HEK293 (cell line): Measurements from ENCODE around the gene ANAPC5.

Experiments used
- CTCF ChIA-PET: fragments of 350-600 bp; formaldehyde crosslinking; extraction: SDS; loops from one replicate; lab custom pipeline; 2021; ENCODE audit warnings: antibody characterized with exemption; lab: Yijun Ruan, JAX
- POLR2A ChIA-PET: fragments of 300-600 bp; formaldehyde crosslinking; extraction: SDS; loops from one replicate; lab custom pipeline; 2020; ENCODE audit warnings: antibody characterized with exemption, inconsistent platforms; lab: Yijun Ruan, JAX
- H3K27ac ChIP-seq: fragments of 200-500 bp; sonication (Bioruptor generic); 2 replicates; pipeline ENCODE4 v1.5.1; 2014; ENCODE audit warnings: low read depth, low read length, control low read depth, inconsistent platforms; ENCODE audit errors: extremely low read depth
- H3K36me3 ChIP-seq, 2 experiments: fragments of 200-500 bp in 1 of 2; sonication (Bioruptor generic) in 1 of 2; 1 replicate in 1 of 2; 2 replicates in 1 of 2; pipeline ENCODE4 v1.5.1; 2014 to 2017; ENCODE audit warnings: inconsistent platforms in 2 of 2, low read length in 2 of 2; ENCODE audit not compliant: control insufficient read depth in 2 of 2, insufficient read depth in 1 of 2
- H3K4me1 ChIP-seq: fragments of 200-500 bp; sonication (Bioruptor generic); 2 replicates; pipeline ENCODE4 v1.5.1; 2014; ENCODE audit warnings: mild to moderate bottlenecking, low read length, inconsistent platforms; ENCODE audit not compliant: control insufficient read depth, insufficient read depth
- H3K4me3 ChIP-seq: 2 replicates; pipeline ENCODE4 v1.5.1; 2011; ENCODE audit warnings: low read depth, mild to moderate bottlenecking, control low read depth, low read length, moderate library complexity
- H3K9me3 ChIP-seq: fragments of 200-500 bp; sonication (Bioruptor generic); 2 replicates; pipeline ENCODE4 v1.5.1; 2014; ENCODE audit warnings: low read depth, low read length, inconsistent platforms; ENCODE audit not compliant: control insufficient read depth, insufficient read depth
- EGR2 ChIP-seq: fragments of 450-650 bp; formaldehyde crosslinking; IDR thresholded peaks from 2 replicates; pipeline ENCODE4 v1.5.1; 2016; ENCODE audit warnings: low read depth, missing biosample characterization, missing genetic modification characterization
- OSR2 ChIP-seq: fragments of 450-650 bp; formaldehyde crosslinking; IDR thresholded peaks from 2 replicates; pipeline ENCODE4 v1.5.1; 2016; ENCODE audit warnings: missing biosample characterization, missing genetic modification characterization
- SP3 ChIP-seq: fragments of 450-650 bp; formaldehyde crosslinking; IDR thresholded peaks from 2 replicates; pipeline ENCODE4 v1.5.1; 2016; ENCODE audit warnings: missing biosample characterization, missing genetic modification characterization
- TCF7L2 ChIP-seq: IDR thresholded peaks from 2 replicates; pipeline ENCODE4 v1.6.1; 2011; ENCODE audit warnings: low read depth, mild to moderate bottlenecking, inconsistent platforms, low read length, moderate library complexity, borderline replicate concordance
- YY2 ChIP-seq: fragments of 450-650 bp; formaldehyde crosslinking; IDR thresholded peaks from 2 replicates; pipeline ENCODE4 v1.5.1; 2016; ENCODE audit warnings: missing biosample characterization, missing genetic modification characterization
- ZIC2 ChIP-seq: fragments of 450-650 bp; formaldehyde crosslinking; IDR thresholded peaks from 2 replicates; pipeline ENCODE4 v1.5.1; 2016; ENCODE audit warnings: missing biosample characterization, missing genetic modification characterization
- ZNF114 ChIP-seq: fragments of 450-650 bp; formaldehyde crosslinking; IDR thresholded peaks from 2 replicates; pipeline ENCODE4 v1.5.0; 2017; ENCODE audit warnings: missing biosample characterization, missing genetic modification characterization
- ZNF146 ChIP-seq: fragments of 450-650 bp; formaldehyde crosslinking; IDR thresholded peaks from 2 replicates; pipeline ENCODE4 v1.5.1; 2016; ENCODE audit warnings: missing biosample characterization, missing genetic modification characterization
- ZNF184 ChIP-seq: fragments of 450-650 bp; IDR thresholded peaks from 2 replicates; pipeline ENCODE4 v1.5.1; 2018; ENCODE audit warnings: missing biosample characterization, mild to moderate bottlenecking, missing genetic modification characterization
- ZNF221 ChIP-seq: fragments of 450-650 bp; formaldehyde crosslinking; IDR thresholded peaks from 2 replicates; pipeline ENCODE4 v1.5.1; 2017; ENCODE audit warnings: missing biosample characterization, missing genetic modification characterization, borderline replicate concordance
- ZNF239 ChIP-seq: fragments of 450-650 bp; formaldehyde crosslinking; IDR thresholded peaks from 2 replicates; pipeline ENCODE4 v1.5.1; 2016; ENCODE audit warnings: missing biosample characterization, missing genetic modification characterization
- ZNF302 ChIP-seq: fragments of 450-650 bp; formaldehyde crosslinking; IDR thresholded peaks from 2 replicates; pipeline ENCODE4 v1.5.1; 2016; ENCODE audit warnings: missing biosample characterization, missing genetic modification characterization, low read depth
- ZNF530 ChIP-seq: fragments of 450-650 bp; formaldehyde crosslinking; IDR thresholded peaks from 2 replicates; pipeline ENCODE4 v1.5.1; 2016; ENCODE audit warnings: low read depth, missing biosample characterization, missing genetic modification characterization
- ZNF548 ChIP-seq: fragments of 450-650 bp; formaldehyde crosslinking; IDR thresholded peaks from 2 replicates; pipeline ENCODE4 v1.5.1; 2016; ENCODE audit warnings: missing biosample characterization, missing genetic modification characterization
- ZNF596 ChIP-seq: fragments of 450-650 bp; IDR thresholded peaks from 2 replicates; pipeline ENCODE4 v1.5.0; 2018; ENCODE audit warnings: missing biosample characterization, mild to moderate bottlenecking, missing genetic modification characterization, moderate library complexity
- ZNF626 ChIP-seq: fragments of 450-650 bp; sonication (Bioruptor Pico); formaldehyde crosslinking; IDR thresholded peaks from 2 replicates; pipeline ENCODE4 v1.5.1; 2018; ENCODE audit warnings: missing biosample characterization, missing genetic modification characterization, inconsistent platforms
- ZNF658 ChIP-seq: fragments of 450-650 bp; formaldehyde crosslinking; IDR thresholded peaks from 2 replicates; pipeline ENCODE4; 2016; ENCODE audit warnings: missing biosample characterization, missing genetic modification characterization
- ZNF76 ChIP-seq: fragments of 450-650 bp; formaldehyde crosslinking; IDR thresholded peaks from 2 replicates; pipeline ENCODE4; 2016; ENCODE audit warnings: low read depth, missing biosample characterization, missing genetic modification characterization, borderline replicate concordance
- ZNF768 ChIP-seq: fragments of 450-650 bp; formaldehyde crosslinking; IDR thresholded peaks from 2 replicates; pipeline ENCODE4 v1.5.1; 2018; ENCODE audit warnings: missing biosample characterization, mild to moderate bottlenecking, missing genetic modification characterization
- ZSCAN16 ChIP-seq: fragments of 450-650 bp; formaldehyde crosslinking; IDR thresholded peaks from 2 replicates; pipeline ENCODE4 v1.5.1; 2016; ENCODE audit warnings: missing biosample characterization, missing genetic modification characterization
- TF ChIP-seq, protein P1 (sequence below): fragments of 450-650 bp; formaldehyde crosslinking; IDR thresholded peaks from 2 replicates; pipeline ENCODE4 v1.5.1; 2017; ENCODE audit warnings: missing biosample characterization, missing genetic modification characterization
- TF ChIP-seq, protein P2 (sequence below): fragments of 450-650 bp; formaldehyde crosslinking; IDR thresholded peaks from 2 replicates; pipeline ENCODE4 v1.5.1; 2016; ENCODE audit warnings: missing biosample characterization, missing genetic modification characterization
- TF ChIP-seq, protein P3 (sequence below): fragments of 450-650 bp; IDR thresholded peaks from 2 replicates; pipeline ENCODE4 v1.5.1; 2018; ENCODE audit warnings: missing biosample characterization, mild to moderate bottlenecking, missing genetic modification characterization
- TF ChIP-seq, protein P4 (sequence below): fragments of 450-650 bp; formaldehyde crosslinking; optimal IDR thresholded peaks from 2 replicates; pipeline ENCODE3; 2016; ENCODE audit warnings: missing biosample characterization, mild to moderate bottlenecking, missing genetic modification characterization

Gene ANAPC5

DNA sequence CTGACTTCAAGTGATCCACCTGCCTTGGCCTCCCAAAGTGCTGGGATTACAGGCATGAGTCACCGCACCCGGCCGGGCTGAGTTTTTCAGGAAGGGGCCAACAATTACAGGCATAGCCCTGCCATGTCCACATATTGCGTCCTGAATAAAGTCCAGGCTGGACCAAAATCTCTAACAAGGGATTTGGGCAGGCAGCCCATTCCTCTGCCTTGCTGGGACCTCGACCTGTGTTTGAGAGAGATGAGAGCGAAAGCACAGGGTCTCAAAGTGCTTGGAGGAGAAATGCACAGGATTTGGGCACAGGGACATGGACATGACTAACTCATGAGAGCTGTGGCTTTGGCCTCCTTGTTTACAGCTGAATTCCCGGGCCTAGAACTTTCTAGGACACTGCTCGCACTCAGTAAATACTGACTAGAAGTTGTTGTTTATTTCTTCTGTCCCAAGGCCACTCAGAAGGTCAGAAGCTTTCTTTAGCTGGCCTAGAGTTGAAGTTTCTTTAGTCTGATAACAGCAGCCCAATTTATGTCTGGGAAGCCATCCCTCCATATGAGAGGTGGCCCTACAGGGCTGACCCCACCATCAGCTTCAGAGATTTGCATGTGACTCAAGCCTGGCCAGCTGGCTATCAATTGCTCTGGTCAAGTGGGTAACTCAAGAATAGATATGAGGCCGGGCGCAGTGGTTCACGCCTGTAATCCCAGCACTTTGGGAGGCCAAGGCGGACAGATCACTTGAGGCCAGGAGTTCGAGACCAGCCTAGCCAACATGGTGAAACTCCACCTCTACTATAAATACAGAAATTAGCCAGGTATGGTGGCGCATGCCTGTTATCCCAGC lies 67.4 kb downstream of the ANAPC5 start:
- Histone ChIP-seq H3K27ac (no peak overlapping the region), H3K36me3 (no peaks in the 10 kb centered on the region), H3K9me3 (no peaks in the 10 kb centered on the region), H3K4me1 (0 out of 2 replicates have a peak, but pooled peaks cover 5% of the 10 kb centered on the region), H3K4me3 (no peak overlapping the region)
- ChIA-PET POLR2A (interaction anchor here (1.3 kb wide), 1 partner anchor 22 kb away, joined by 3 read pairs; no protein-coding TSS in a partner anchor), CTCF (no interaction called here)
- TF ChIP-seq ZIC2 (tag by site-specific recombination) (no peak), ZNF239 (tag by site-specific recombination) (no peak), ZNF548 (tag by site-specific recombination) (no peak), ZNF658 (tag by site-specific recombination) (no peak), TCF7L2 (no peak), OSR2 (tag by site-specific recombination) (no peak), YY2 (tag by site-specific recombination) (no peak)
- TF ChIP-seq, protein P1, sequence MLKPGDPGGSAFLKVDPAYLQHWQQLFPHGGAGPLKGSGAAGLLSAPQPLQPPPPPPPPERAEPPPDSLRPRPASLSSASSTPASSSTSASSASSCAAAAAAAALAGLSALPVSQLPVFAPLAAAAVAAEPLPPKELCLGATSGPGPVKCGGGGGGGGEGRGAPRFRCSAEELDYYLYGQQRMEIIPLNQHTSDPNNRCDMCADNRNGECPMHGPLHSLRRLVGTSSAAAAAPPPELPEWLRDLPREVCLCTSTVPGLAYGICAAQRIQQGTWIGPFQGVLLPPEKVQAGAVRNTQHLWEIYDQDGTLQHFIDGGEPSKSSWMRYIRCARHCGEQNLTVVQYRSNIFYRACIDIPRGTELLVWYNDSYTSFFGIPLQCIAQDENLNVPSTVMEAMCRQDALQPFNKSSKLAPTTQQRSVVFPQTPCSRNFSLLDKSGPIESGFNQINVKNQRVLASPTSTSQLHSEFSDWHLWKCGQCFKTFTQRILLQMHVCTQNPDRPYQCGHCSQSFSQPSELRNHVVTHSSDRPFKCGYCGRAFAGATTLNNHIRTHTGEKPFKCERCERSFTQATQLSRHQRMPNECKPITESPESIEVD (tag by site-specific recombination): no peak

DNA sequence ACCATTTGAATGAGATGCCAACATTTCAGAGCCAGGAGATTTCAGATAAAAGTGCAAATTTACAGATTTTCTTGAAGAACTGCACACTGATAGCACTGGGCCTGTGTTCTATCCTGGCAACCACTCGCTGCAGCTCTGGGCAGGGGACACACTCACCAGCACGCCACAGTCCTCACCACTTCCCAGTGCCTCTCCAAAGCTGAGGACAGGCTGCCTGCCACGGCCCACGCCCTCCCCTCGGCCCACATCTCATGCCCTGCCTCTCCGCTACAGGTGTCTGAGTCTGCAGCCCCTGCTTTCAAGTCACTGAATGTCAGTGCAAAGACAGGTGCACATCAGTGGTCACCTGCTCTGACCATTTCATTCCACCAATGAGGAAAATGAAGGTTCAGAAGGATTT lies 68.4 kb downstream of the ANAPC5 start:
- H3K36me3 ChIP-seq: no peaks in the 10 kb centered on the region
- 0 out of 2 replicates have a peak, but pooled peaks cover 5% of the 10 kb centered on the region for H3K4me1 ChIP-seq
- H3K9me3 ChIP-seq: no peaks in the 10 kb centered on the region
- H3K4me3 ChIP-seq: no peak overlapping the region
- ChIA-PET CTCF (interaction anchor here (0.7 kb wide), 1 partner anchor 31 kb away, joined by 3 read pairs; no protein-coding TSS in a partner anchor), POLR2A (interaction anchor here (0.6 kb wide), 1 partner anchor 13 kb away, joined by 9 read pairs; no protein-coding TSS in a partner anchor)
- no peak overlapping the region for H3K27ac ChIP-seq
- TF ChIP-seq ZSCAN16 (tag by site-specific recombination) (no peak), ZNF768 (tag by site-specific recombination) (no peak), ZNF114 (tag by site-specific recombination) (no peak), ZNF76 (tag by site-specific recombination) (no peak), SP3 (tag by site-specific recombination) (no peak), EGR2 (no peak), ZNF184 (tag by site-specific recombination) (no peak), ZNF596 (no peak), ZNF221 (no peak), ZNF530 (no peak), ZNF302 (tag by site-specific recombination) (no peak), ZNF626 (tag by site-specific recombination) (no peak), ZNF146 (tag by site-specific recombination) (no peak)
- TF ChIP-seq, protein P2, sequence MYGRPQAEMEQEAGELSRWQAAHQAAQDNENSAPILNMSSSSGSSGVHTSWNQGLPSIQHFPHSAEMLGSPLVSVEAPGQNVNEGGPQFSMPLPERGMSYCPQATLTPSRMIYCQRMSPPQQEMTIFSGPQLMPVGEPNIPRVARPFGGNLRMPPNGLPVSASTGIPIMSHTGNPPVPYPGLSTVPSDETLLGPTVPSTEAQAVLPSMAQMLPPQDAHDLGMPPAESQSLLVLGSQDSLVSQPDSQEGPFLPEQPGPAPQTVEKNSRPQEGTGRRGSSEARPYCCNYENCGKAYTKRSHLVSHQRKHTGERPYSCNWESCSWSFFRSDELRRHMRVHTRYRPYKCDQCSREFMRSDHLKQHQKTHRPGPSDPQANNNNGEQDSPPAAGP (tag by site-specific recombination): no peak
- TF ChIP-seq, protein P3, sequence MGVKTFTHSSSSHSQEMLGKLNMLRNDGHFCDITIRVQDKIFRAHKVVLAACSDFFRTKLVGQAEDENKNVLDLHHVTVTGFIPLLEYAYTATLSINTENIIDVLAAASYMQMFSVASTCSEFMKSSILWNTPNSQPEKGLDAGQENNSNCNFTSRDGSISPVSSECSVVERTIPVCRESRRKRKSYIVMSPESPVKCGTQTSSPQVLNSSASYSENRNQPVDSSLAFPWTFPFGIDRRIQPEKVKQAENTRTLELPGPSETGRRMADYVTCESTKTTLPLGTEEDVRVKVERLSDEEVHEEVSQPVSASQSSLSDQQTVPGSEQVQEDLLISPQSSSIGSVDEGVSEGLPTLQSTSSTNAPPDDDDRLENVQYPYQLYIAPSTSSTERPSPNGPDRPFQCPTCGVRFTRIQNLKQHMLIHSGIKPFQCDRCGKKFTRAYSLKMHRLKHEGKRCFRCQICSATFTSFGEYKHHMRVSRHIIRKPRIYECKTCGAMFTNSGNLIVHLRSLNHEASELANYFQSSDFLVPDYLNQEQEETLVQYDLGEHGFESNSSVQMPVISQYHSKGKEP (tag by site-specific recombination): no peak
- TF ChIP-seq, protein P4, sequence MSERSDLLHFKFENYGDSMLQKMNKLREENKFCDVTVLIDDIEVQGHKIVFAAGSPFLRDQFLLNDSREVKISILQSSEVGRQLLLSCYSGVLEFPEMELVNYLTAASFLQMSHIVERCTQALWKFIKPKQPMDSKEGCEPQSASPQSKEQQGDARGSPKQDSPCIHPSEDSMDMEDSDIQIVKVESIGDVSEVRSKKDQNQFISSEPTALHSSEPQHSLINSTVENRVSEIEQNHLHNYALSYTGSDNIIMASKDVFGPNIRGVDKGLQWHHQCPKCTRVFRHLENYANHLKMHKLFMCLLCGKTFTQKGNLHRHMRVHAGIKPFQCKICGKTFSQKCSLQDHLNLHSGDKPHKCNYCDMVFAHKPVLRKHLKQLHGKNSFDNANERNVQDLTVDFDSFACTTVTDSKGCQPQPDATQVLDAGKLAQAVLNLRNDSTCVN (tag by site-specific recombination): no peak
- TF ChIP-seq, all 188 proteins: peak for 0
